ENCODE data around the gene ALDH1A3. TPM values are rescaled to one million over a fixed set of nuclear protein-coding genes. Genes with fewer than 3 reads are reported as not detected.

Gene ALDH1A3
- total RNA-seq, 1 donor from 2014 or later: 15.7 TPM

GRCh38 chr15:100859970-100860828 is 19.4 kb upstream of the ALDH1A3 start:
- ATAC-seq: no peak

GRCh38 chr15:100860829-100861510 is 18.7 kb upstream of the ALDH1A3 start:
- ATAC-seq: no peak

- no peak for ATAC-seq
Observed at GRCh38 chr15:100861511-100861991, 18.1 kb upstream of the ALDH1A3 start.

GRCh38 chr15:100862162-100862561 is 17.5 kb upstream of the ALDH1A3 start:
- ATAC-seq: no peak

- ATAC-seq: no peak
Observed at GRCh38 chr15:100863075-100863795, 16.4 kb upstream of the ALDH1A3 start.

- ATAC-seq: no peak
Observed at GRCh38 chr15:100863796-100864267, 15.8 kb upstream of the ALDH1A3 start.

- no peak for ATAC-seq
Observed at GRCh38 chr15:100866386-100867330, 13.0 kb upstream of the ALDH1A3 start.

GRCh38 chr15:100867433-100867832 is 12.2 kb upstream of the ALDH1A3 start:
- ATAC-seq: no peak

- ATAC-seq: peak; percentile 50
Observed at GRCh38 chr15:100869151-100869999, 10.3 kb upstream of the ALDH1A3 start.

- peak; percentile 64 for ATAC-seq
Observed at GRCh38 chr15:100873029-100873677, 6.5 kb upstream of the ALDH1A3 start.

GRCh38 chr15:100875495-100875894 is 4.1 kb upstream of the ALDH1A3 start:
- ATAC-seq: no peak

- no peak for ATAC-seq
Observed at GRCh38 chr15:100875976-100876375, 3.7 kb upstream of the ALDH1A3 start.

- ATAC-seq: peak; percentile 93
Observed at GRCh38 chr15:100877551-100877950, 2.1 kb upstream of the ALDH1A3 start.

GRCh38 chr15:100878130-100878529 is 1.5 kb upstream of the ALDH1A3 start:
- no peak for ATAC-seq

GRCh38 chr15:100878648-100879047 is 983 bp upstream of the ALDH1A3 start:
- no peak for ATAC-seq

GRCh38 chr15:100879061-100879463 is 569 bp upstream of the ALDH1A3 start:
- ATAC-seq: no peak

GRCh38 chr15:100880139-100880896 is 687 bp downstream of the ALDH1A3 start:
- ATAC-seq: no peak

- no peak for ATAC-seq
Observed at GRCh38 chr15:100880897-100881242, 1.2 kb downstream of the ALDH1A3 start.

- no peak for ATAC-seq
Observed at GRCh38 chr15:100881573-100882336, 2.1 kb downstream of the ALDH1A3 start.

All from esophagus mucosa (tissue), 1 donor.